SK-N-SH treated with all-trans-retinoic acid at 6 μM for 48 hours (cell line): ENCODE measurements around the gene ZC3H8.

Experiments used
- CSDC2 ChIP-seq: fragments of 250-450 bp; sonication (Bioruptor Pico); IDR thresholded peaks from 2 replicates; pipeline ENCODE4 v1.5.0; 2020; ENCODE audit warnings: mild to moderate bottlenecking, moderate library complexity
- ISL1 ChIP-seq: fragments of 250-450 bp; sonication (Bioruptor Pico); IDR thresholded peaks from 2 replicates; pipeline ENCODE4 v2.1.2; 2022; ENCODE audit warnings: mild to moderate bottlenecking, moderate library complexity
- POU6F1 ChIP-seq: fragments of 250-450 bp; sonication (Bioruptor Pico); IDR thresholded peaks from 2 replicates; pipeline ENCODE4 v1.8.0; 2021; ENCODE audit warnings: low read depth, mild to moderate bottlenecking, moderate library complexity, borderline replicate concordance
- TOX ChIP-seq: fragments of 250-450 bp; sonication (Bioruptor Pico); IDR thresholded peaks from 2 replicates; pipeline ENCODE4 v1.8.0; 2021; ENCODE audit warnings: mild to moderate bottlenecking, moderate library complexity, borderline replicate concordance
- ZFP3 ChIP-seq: fragments of 250-450 bp; sonication (Bioruptor Pico); IDR thresholded peaks from 2 replicates; pipeline ENCODE4 v1.5.0; 2020; ENCODE audit warnings: mild to moderate bottlenecking, moderate library complexity
- ZFP30 ChIP-seq: fragments of 450-650 bp; formaldehyde crosslinking; IDR thresholded peaks from 2 replicates; pipeline ENCODE4 v1.5.0; 2022; ENCODE audit warnings: mild to moderate bottlenecking, moderate library complexity

- TF ChIP-seq CSDC2 (CRISPR knock-in tag) = no peak
- TF ChIP-seq ISL1 (CRISPR knock-in tag) = no peak
- TF ChIP-seq ZFP3 (CRISPR knock-in tag) = peak; percentile 94
- no peak for TF ChIP-seq TOX (CRISPR knock-in tag)
- TF ChIP-seq ZFP30 (CRISPR knock-in tag) = no peak
- TF ChIP-seq POU6F1 = no peak
Measured at GRCh38 chr2:112275887-112276773, 21.3 kb upstream of the ZC3H8 start.
